Memory B cell (primary cell): ENCODE results near the gene DLG5.

Source experiments
- ATAC-seq: fragments of 150-1000 bp; cut with Tn5 transposase; 2 replicates; pipeline ENCODE4 v1.10.0; 2021; ENCODE audit warnings: low read depth, mild to moderate bottlenecking, moderate library complexity
- DNase-seq, 2 donors: peaks; one replicate each; pipeline ENCODE4 v3.0.0; 2022; ENCODE audit warnings: low spot score in 2 of 2
- H3K27ac Mint-ChIP-seq: one replicate; pipeline ENCODE4 v1.8.0; 2022; ENCODE audit warnings: mild to moderate bottlenecking, moderate library complexity, mixed read lengths
- H3K27me3 Mint-ChIP-seq: one replicate; pipeline ENCODE4 v1.8.0; 2022; ENCODE audit warnings: mixed read lengths
- H3K36me3 Mint-ChIP-seq: one replicate; pipeline ENCODE4 v1.8.0; 2022; ENCODE audit warnings: mild to moderate bottlenecking, mixed read lengths
- H3K4me1 Mint-ChIP-seq: one replicate; pipeline ENCODE4 v1.8.0; 2022; ENCODE audit warnings: mixed read lengths
- H3K4me3 Mint-ChIP-seq: one replicate; pipeline ENCODE4 v1.8.0; 2022; ENCODE audit warnings: mild to moderate bottlenecking, moderate library complexity, mixed read lengths
- H3K9me3 Mint-ChIP-seq: one replicate; pipeline ENCODE4 v1.8.0; 2022; ENCODE audit warnings: mixed read lengths

DLG5 gene

GRCh38 chr10:77936697-77937567, 10.4 kb upstream of the DLG5 start:
- H3K9me3 Mint-ChIP-seq, result no peaks in the 10 kb centered on the region
- ATAC-seq, result no peak

GRCh38 chr10:77932016-77932715, 5.6 kb upstream of the DLG5 start:
- no peaks in the 10 kb centered on the region for H3K9me3 Mint-ChIP-seq

More at GRCh38 chr10:77936697-77937567, 10.4 kb upstream of the DLG5 start:
- H3K27ac Mint-ChIP-seq, result no peak overlapping the region
- no peaks in the 10 kb centered on the region for H3K36me3 Mint-ChIP-seq
- DNase-seq, result no peak
- H3K27me3 Mint-ChIP-seq, result peaks cover 3% of the 10 kb centered on the region
- H3K4me3 Mint-ChIP-seq, result no peak overlapping the region
- H3K4me1 Mint-ChIP-seq, result no peaks in the 10 kb centered on the region

GRCh38 chr10:77927402-77928246, 1.1 kb upstream of the DLG5 start:
- Mint-ChIP-seq H3K4me1 (peaks cover 3% of the 10 kb centered on the region), H3K4me3 (peak overlapping the region; percentile 71), H3K27me3 (peaks cover 23% of the 10 kb centered on the region), H3K27ac (no peak overlapping the region), H3K9me3 (no peaks in the 10 kb centered on the region), H3K36me3 (no peaks in the 10 kb centered on the region)
- DNase-seq, result no peak
- no peak for ATAC-seq

More at GRCh38 chr10:77932016-77932715, 5.6 kb upstream of the DLG5 start:
- Mint-ChIP-seq H3K27me3 (peaks cover 12% of the 10 kb centered on the region), H3K27ac (no peak overlapping the region), H3K4me1 (no peaks in the 10 kb centered on the region), H3K36me3 (no peaks in the 10 kb centered on the region), H3K4me3 (no peak overlapping the region)
- no peak for DNase-seq
- ATAC-seq, result no peak

- peaks cover 3% of the 10 kb centered on the region for H3K4me1 Mint-ChIP-seq
Measured at GRCh38 chr10:77925795-77926565, 575 bp downstream of the DLG5 start.

GRCh38 chr10:77925410-77925794, 1.2 kb downstream of the DLG5 start:
- peaks cover 3% of the 10 kb centered on the region for H3K4me1 Mint-ChIP-seq
- no peak for DNase-seq
- H3K4me3 Mint-ChIP-seq, result peak overlapping the region; percentile 54
- no peak for ATAC-seq
- no peaks in the 10 kb centered on the region for H3K36me3 Mint-ChIP-seq
- H3K27ac Mint-ChIP-seq, result no peak overlapping the region
- H3K9me3 Mint-ChIP-seq, result no peaks in the 10 kb centered on the region
- H3K27me3 Mint-ChIP-seq, result peaks cover 27% of the 10 kb centered on the region

More at GRCh38 chr10:77925795-77926565, 575 bp downstream of the DLG5 start:
- Mint-ChIP-seq H3K36me3 (no peaks in the 10 kb centered on the region), H3K9me3 (no peaks in the 10 kb centered on the region), H3K27ac (no peak overlapping the region), H3K4me3 (peak overlapping the region; percentile 54), H3K27me3 (peaks cover 27% of the 10 kb centered on the region)
- ATAC-seq, result peak; percentile 55
- DNase-seq, result peak; percentile 7 to 18

GRCh38 chr10:77922566-77923179, 3.9 kb downstream of the DLG5 start:
- peaks cover 19% of the 10 kb centered on the region for H3K27me3 Mint-ChIP-seq
- H3K9me3 Mint-ChIP-seq, result no peaks in the 10 kb centered on the region
- no peak overlapping the region for H3K4me3 Mint-ChIP-seq
- peaks cover 3% of the 10 kb centered on the region for H3K4me1 Mint-ChIP-seq
- no peaks in the 10 kb centered on the region for H3K36me3 Mint-ChIP-seq
- DNase-seq, result no peak
- H3K27ac Mint-ChIP-seq, result no peak overlapping the region
- ATAC-seq, result no peak

- Mint-ChIP-seq H3K4me1 (peaks cover 3% of the 10 kb centered on the region), H3K9me3 (no peaks in the 10 kb centered on the region), H3K36me3 (no peaks in the 10 kb centered on the region), H3K4me3 (no peak overlapping the region), H3K27ac (no peak overlapping the region), H3K27me3 (peaks cover 21% of the 10 kb centered on the region)
- ATAC-seq (no peak), DNase-seq (no peak)
Measured at GRCh38 chr10:77922055-77922454, 4.5 kb downstream of the DLG5 start.

- Mint-ChIP-seq H3K9me3 (no peaks in the 10 kb centered on the region), H3K27me3 (peaks cover 21% of the 10 kb centered on the region), H3K4me1 (peaks cover 3% of the 10 kb centered on the region), H3K27ac (no peak overlapping the region), H3K4me3 (no peak overlapping the region), H3K36me3 (no peaks in the 10 kb centered on the region)
- ATAC-seq (no peak), DNase-seq (no peak)
Measured at GRCh38 chr10:77921395-77921794, 5.2 kb downstream of the DLG5 start.

GRCh38 chr10:77920495-77920894, 6.1 kb downstream of the DLG5 start:
- DNase-seq (no peak), ATAC-seq (no peak)
- Mint-ChIP-seq H3K36me3 (no peaks in the 10 kb centered on the region), H3K4me3 (no peak overlapping the region), H3K9me3 (no peaks in the 10 kb centered on the region), H3K27ac (no peak overlapping the region), H3K27me3 (peaks cover 21% of the 10 kb centered on the region), H3K4me1 (peaks cover 3% of the 10 kb centered on the region)

GRCh38 chr10:77919713-77920108, 6.8 kb downstream of the DLG5 start:
- H3K4me3 Mint-ChIP-seq, result no peak overlapping the region
- no peaks in the 10 kb centered on the region for H3K36me3 Mint-ChIP-seq
- peaks cover 18% of the 10 kb centered on the region for H3K27me3 Mint-ChIP-seq
- ATAC-seq, result no peak
- H3K27ac Mint-ChIP-seq, result no peak overlapping the region
- no peak for DNase-seq
- H3K4me1 Mint-ChIP-seq, result no peaks in the 10 kb centered on the region
- no peaks in the 10 kb centered on the region for H3K9me3 Mint-ChIP-seq

- ATAC-seq, result no peak
- Mint-ChIP-seq H3K9me3 (no peaks in the 10 kb centered on the region), H3K4me1 (no peaks in the 10 kb centered on the region), H3K36me3 (no peaks in the 10 kb centered on the region), H3K4me3 (no peak overlapping the region), H3K27ac (no peak overlapping the region), H3K27me3 (peaks cover 10% of the 10 kb centered on the region)
- DNase-seq, result no peak
Measured at GRCh38 chr10:77915319-77916105, 11.0 kb downstream of the DLG5 start.

GRCh38 chr10:77913090-77913489, 13.5 kb downstream of the DLG5 start:
- ATAC-seq, result no peak
- peaks cover 12% of the 10 kb centered on the region for H3K27me3 Mint-ChIP-seq
- H3K36me3 Mint-ChIP-seq, result no peaks in the 10 kb centered on the region
- H3K9me3 Mint-ChIP-seq, result no peaks in the 10 kb centered on the region
- no peak overlapping the region for H3K4me3 Mint-ChIP-seq
- H3K4me1 Mint-ChIP-seq, result no peaks in the 10 kb centered on the region
- no peak for DNase-seq
- H3K27ac Mint-ChIP-seq, result no peak overlapping the region
